ENCODE results near the gene TNS3.
"Not testable (repeated sequence)": the region's sequence is repeated elsewhere in the genome, so short reads cannot be mapped to it uniquely, and the experiment has no call there.

Gene TNS3

GRCh38 chr7:47446871-47447466 is 134.9 kb downstream of the TNS3 start:
- TF ChIP-seq CTCF (IDR thresholded peaks at IDR 0.05; ENCODE audit: control insufficient read depth, insufficient read depth, low read depth, low read length, missing control alignments): no peak
- DNase-seq (ENCODE audit: low read depth): no peak

GRCh38 chr7:47444376-47445098 is 137.4 kb downstream of the TNS3 start:
- no peak overlapping the region for H3K4me3 ChIP-seq (ENCODE audit: control insufficient read depth, low read depth, low read length)
- DNase-seq (ENCODE audit: low read depth): no peak
- peak; percentile 51 for TF ChIP-seq CTCF (IDR thresholded peaks at IDR 0.05; ENCODE audit: control insufficient read depth, insufficient read depth, low read depth, low read length, missing control alignments)

More at GRCh38 chr7:47446871-47447466, 134.9 kb downstream of the TNS3 start:
- H3K4me3 ChIP-seq (ENCODE audit: control insufficient read depth, low read depth, low read length): no peak overlapping the region

DNA sequence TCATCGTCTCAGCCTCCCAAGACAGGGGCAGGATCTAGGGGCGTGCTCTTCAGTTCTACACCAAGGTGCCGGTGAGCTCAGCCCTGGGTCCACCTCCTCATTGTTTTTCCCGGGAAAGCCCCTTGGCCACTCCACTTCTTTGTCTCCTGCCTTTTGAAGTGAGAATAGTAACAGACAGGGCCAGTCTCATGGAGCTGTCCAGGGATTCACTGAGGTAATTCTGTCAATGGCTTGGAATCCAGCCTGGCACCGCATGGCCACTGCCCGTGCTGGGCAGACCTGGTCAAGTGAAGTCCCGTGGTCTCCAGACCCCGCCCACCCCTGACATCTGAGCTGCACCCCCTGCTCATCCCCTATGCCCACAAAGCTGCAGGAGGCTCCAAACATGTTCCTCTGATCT is 138.9 kb downstream of the TNS3 start:
- H3K4me3 ChIP-seq (ENCODE audit: control insufficient read depth, low read depth, low read length): no peak overlapping the region
- no peak for TF ChIP-seq CTCF (IDR thresholded peaks at IDR 0.05; ENCODE audit: control insufficient read depth, insufficient read depth, low read depth, low read length, missing control alignments)
- DNase-seq (ENCODE audit: low read depth): no peak

DNA sequence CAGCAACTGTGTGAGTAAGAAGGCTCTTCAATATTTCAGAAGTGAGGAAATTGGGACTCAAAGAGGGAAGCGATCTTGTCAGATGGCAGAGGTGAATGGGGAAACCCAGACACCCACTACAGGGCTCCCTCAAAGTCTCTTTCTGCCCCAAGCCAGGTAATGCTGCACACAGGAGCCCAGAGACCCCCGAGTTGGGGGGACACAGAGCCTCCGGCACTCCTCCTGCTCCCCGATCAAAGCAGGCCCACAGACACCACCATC is 139.4 kb downstream of the TNS3 start:
- DNase-seq (ENCODE audit: low read depth): no peak
- H3K4me3 ChIP-seq (ENCODE audit: control insufficient read depth, low read depth, low read length): no peak overlapping the region
- TF ChIP-seq CTCF (IDR thresholded peaks at IDR 0.05; ENCODE audit: control insufficient read depth, insufficient read depth, low read depth, low read length, missing control alignments): no peak

DNA sequence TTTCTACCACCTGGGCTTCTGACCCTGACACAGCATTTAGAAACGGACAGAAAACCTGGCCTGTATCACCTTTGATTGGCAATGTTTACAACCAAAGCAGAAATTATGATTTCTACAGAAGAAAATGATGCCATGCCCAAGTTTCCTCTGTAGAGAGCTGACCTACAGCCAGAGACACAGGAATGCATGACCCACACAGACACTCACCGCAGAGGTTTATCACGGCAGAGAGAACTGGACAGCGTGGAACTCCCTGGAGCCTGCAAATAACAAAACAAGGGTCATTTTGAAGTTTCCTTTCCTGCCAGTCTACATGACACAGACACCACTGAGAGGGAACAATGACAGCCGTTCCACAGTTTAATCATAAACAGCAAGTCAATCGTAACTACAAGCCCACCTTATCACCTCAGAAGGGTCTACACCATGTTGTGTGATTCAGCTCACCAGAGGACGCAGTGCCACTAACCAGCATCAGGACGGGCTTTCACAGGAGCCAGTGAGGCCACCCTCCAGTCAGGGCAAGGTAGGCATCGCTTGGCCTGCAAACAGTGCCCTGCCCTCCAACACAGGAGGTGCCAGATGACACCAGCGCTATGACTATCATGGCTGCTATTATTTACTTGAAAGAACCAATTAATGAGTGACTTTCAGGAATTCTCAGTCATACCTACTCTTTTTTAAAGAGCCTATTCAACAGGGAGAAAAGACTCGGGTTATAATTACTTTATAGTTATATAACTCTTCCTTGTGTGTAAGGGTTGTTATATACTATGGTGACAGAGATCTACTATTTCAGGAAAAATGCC is 139.9 kb downstream of the TNS3 start:
- no peak for TF ChIP-seq CTCF (IDR thresholded peaks at IDR 0.05; ENCODE audit: control insufficient read depth, insufficient read depth, low read depth, low read length, missing control alignments)
- DNase-seq (ENCODE audit: low read depth): no peak

GRCh38 chr7:47441048-47441447 is 140.9 kb downstream of the TNS3 start:
- not testable (repeated sequence) for H3K4me3 ChIP-seq (ENCODE audit: control insufficient read depth, low read depth, low read length); DNase-seq (ENCODE audit: low read depth)

More for the DNA sequence above, 139.9 kb downstream of the TNS3 start:
- no peak overlapping the region for H3K4me3 ChIP-seq (ENCODE audit: control insufficient read depth, low read depth, low read length)

GRCh38 chr7:47440320-47440719 is 141.6 kb downstream of the TNS3 start:
- no peak overlapping the region for H3K4me3 ChIP-seq (ENCODE audit: control insufficient read depth, low read depth, low read length)
- TF ChIP-seq CTCF (IDR thresholded peaks at IDR 0.05; ENCODE audit: control insufficient read depth, insufficient read depth, low read depth, low read length, missing control alignments): no peak
- DNase-seq (ENCODE audit: low read depth): no peak
